Measurements from ENCODE around the gene IGFN1. TPM values are rescaled to one million over a fixed set of nuclear protein-coding genes. Genes with fewer than 3 reads are reported as not detected.
A peak's percentile ranks its signal among the peaks of the same experiment; 100 is the strongest.

The IGFN1 gene
- polyA plus RNA-seq, 4 donors, result under 0.01 to 0.50 (median 0.01) TPM; not detected in 1

- no peak overlapping the region for H3K4me3 ChIP-seq (ENCODE audit: low read depth in 1 of 3, low read length in 3 of 3)
- DNase-seq, result no peak
- WGBS, 3 donors, result 72 to 82% (median 75%) methylated on average over 6 of the region's 6 CpGs
Observed at GRCh38 chr1:201213106-201213770, 22.6 kb downstream of the IGFN1 start.

GRCh38 chr1:201213926-201214325 is 23.3 kb downstream of the IGFN1 start:
- H3K27me3 ChIP-seq (ENCODE audit: control insufficient read depth in 3 of 3, insufficient read depth in 3 of 3, low read length in 3 of 3), result peaks cover 0 to 21% (median 2%) of the 10 kb centered on the region in 3 donors
- WGBS, 3 donors, result 86 to 97% (median 92%) methylated on average over 7 of the region's 7 CpGs
- no peaks in the 10 kb centered on the region for H3K4me1 ChIP-seq (ENCODE audit: control insufficient read depth in 3 of 3, insufficient read depth in 2 of 3, low read depth in 1 of 3, low read length in 2 of 3)
- H3K27ac ChIP-seq (ENCODE audit: low read depth in 1 of 3, low read length in 2 of 3), result no peak overlapping the region
- no peak overlapping the region for H3K4me3 ChIP-seq (ENCODE audit: low read depth in 1 of 3, low read length in 3 of 3)
- DNase-seq, result no peak
- no peaks in the 10 kb centered on the region for H3K36me3 ChIP-seq (ENCODE audit: control insufficient read depth in 3 of 3, insufficient read depth in 2 of 3, low read depth in 1 of 3, low read length in 3 of 3)
- H3K9me3 ChIP-seq (ENCODE audit: control insufficient read depth in 2 of 2, insufficient read depth in 1 of 2, low read depth in 1 of 2, low read length in 1 of 2), result no peaks in the 10 kb centered on the region
- FAIRE-seq, result no peak

More at GRCh38 chr1:201213106-201213770, 22.6 kb downstream of the IGFN1 start:
- H3K4me1 ChIP-seq (ENCODE audit: control insufficient read depth in 3 of 3, insufficient read depth in 2 of 3, low read depth in 1 of 3, low read length in 2 of 3), result no peaks in the 10 kb centered on the region
- no peak for FAIRE-seq
- no peak overlapping the region for H3K27ac ChIP-seq (ENCODE audit: low read depth in 1 of 3, low read length in 2 of 3)
- H3K36me3 ChIP-seq (ENCODE audit: control insufficient read depth in 3 of 3, insufficient read depth in 2 of 3, low read depth in 1 of 3, low read length in 3 of 3), result no peaks in the 10 kb centered on the region
- no peaks in the 10 kb centered on the region for H3K9me3 ChIP-seq (ENCODE audit: control insufficient read depth in 2 of 2, insufficient read depth in 1 of 2, low read depth in 1 of 2, low read length in 1 of 2)
- peaks cover 0 to 21% (median 2%) of the 10 kb centered on the region in 3 donors for H3K27me3 ChIP-seq (ENCODE audit: control insufficient read depth in 3 of 3, insufficient read depth in 3 of 3, low read length in 3 of 3)

GRCh38 chr1:201214461-201214860 is 23.8 kb downstream of the IGFN1 start:
- no peak for FAIRE-seq
- Histone ChIP-seq H3K4me1 (ENCODE audit: control insufficient read depth in 3 of 3, insufficient read depth in 2 of 3, low read depth in 1 of 3, low read length in 2 of 3) (no peaks in the 10 kb centered on the region), H3K27ac (ENCODE audit: low read depth in 1 of 3, low read length in 2 of 3) (no peak overlapping the region), H3K9me3 (ENCODE audit: control insufficient read depth in 2 of 2, insufficient read depth in 1 of 2, low read depth in 1 of 2, low read length in 1 of 2) (no peaks in the 10 kb centered on the region), H3K4me3 (ENCODE audit: low read depth in 1 of 3, low read length in 3 of 3) (no peak overlapping the region), H3K36me3 (ENCODE audit: control insufficient read depth in 3 of 3, insufficient read depth in 2 of 3, low read depth in 1 of 3, low read length in 3 of 3) (no peaks in the 10 kb centered on the region), H3K27me3 (ENCODE audit: control insufficient read depth in 3 of 3, insufficient read depth in 3 of 3, low read length in 3 of 3) (peaks cover 0 to 19% (median 2%) of the 10 kb centered on the region in 3 donors)
- WGBS, 3 donors, result 67 to 71% (median 70%) methylated on average over 4 of the region's 4 CpGs
- DNase-seq, result peak in 1 of 2 donors; percentile 7

GRCh38 chr1:201214886-201215285 is 24.3 kb downstream of the IGFN1 start:
- no peak for DNase-seq
- no peaks in the 10 kb centered on the region for H3K36me3 ChIP-seq (ENCODE audit: control insufficient read depth in 3 of 3, insufficient read depth in 2 of 3, low read depth in 1 of 3, low read length in 3 of 3)

GRCh38 chr1:201215531-201216357 is 25.1 kb downstream of the IGFN1 start:
- DNase-seq (no peak), FAIRE-seq (no peak)
- Histone ChIP-seq H3K27ac (ENCODE audit: low read depth in 1 of 3, low read length in 2 of 3) (no peak overlapping the region), H3K9me3 (ENCODE audit: control insufficient read depth in 2 of 2, insufficient read depth in 1 of 2, low read depth in 1 of 2, low read length in 1 of 2) (no peaks in the 10 kb centered on the region), H3K36me3 (ENCODE audit: control insufficient read depth in 3 of 3, insufficient read depth in 2 of 3, low read depth in 1 of 3, low read length in 3 of 3) (no peaks in the 10 kb centered on the region), H3K27me3 (ENCODE audit: control insufficient read depth in 3 of 3, insufficient read depth in 3 of 3, low read length in 3 of 3) (peaks cover 0 to 16% (median 2%) of the 10 kb centered on the region in 3 donors), H3K4me3 (ENCODE audit: low read depth in 1 of 3, low read length in 3 of 3) (no peak overlapping the region), H3K4me1 (ENCODE audit: control insufficient read depth in 3 of 3, insufficient read depth in 2 of 3, low read depth in 1 of 3, low read length in 2 of 3) (no peaks in the 10 kb centered on the region)
- 82 to 88% (median 85%) methylated on average over 12 of the region's 12 CpGs for WGBS, 3 donors

More at GRCh38 chr1:201214886-201215285, 24.3 kb downstream of the IGFN1 start:
- no peak overlapping the region for H3K4me3 ChIP-seq (ENCODE audit: low read depth in 1 of 3, low read length in 3 of 3)
- peaks cover 0 to 16% (median 2%) of the 10 kb centered on the region in 3 donors for H3K27me3 ChIP-seq (ENCODE audit: control insufficient read depth in 3 of 3, insufficient read depth in 3 of 3, low read length in 3 of 3)
- no peak for FAIRE-seq
- no peak overlapping the region for H3K27ac ChIP-seq (ENCODE audit: low read depth in 1 of 3, low read length in 2 of 3)
- H3K4me1 ChIP-seq (ENCODE audit: control insufficient read depth in 3 of 3, insufficient read depth in 2 of 3, low read depth in 1 of 3, low read length in 2 of 3), result no peaks in the 10 kb centered on the region
- no peaks in the 10 kb centered on the region for H3K9me3 ChIP-seq (ENCODE audit: control insufficient read depth in 2 of 2, insufficient read depth in 1 of 2, low read depth in 1 of 2, low read length in 1 of 2)
- WGBS, 3 donors, result 70 to 93% (median 81%) methylated on average over 5 of the region's 5 CpGs

GRCh38 chr1:201216395-201217085 is 25.9 kb downstream of the IGFN1 start:
- Histone ChIP-seq H3K9me3 (ENCODE audit: control insufficient read depth in 2 of 2, insufficient read depth in 1 of 2, low read depth in 1 of 2, low read length in 1 of 2) (no peaks in the 10 kb centered on the region), H3K27ac (ENCODE audit: low read depth in 1 of 3, low read length in 2 of 3) (no peak overlapping the region), H3K36me3 (ENCODE audit: control insufficient read depth in 3 of 3, insufficient read depth in 2 of 3, low read depth in 1 of 3, low read length in 3 of 3) (no peaks in the 10 kb centered on the region), H3K4me3 (ENCODE audit: low read depth in 1 of 3, low read length in 3 of 3) (no peak overlapping the region), H3K4me1 (ENCODE audit: control insufficient read depth in 3 of 3, insufficient read depth in 2 of 3, low read depth in 1 of 3, low read length in 2 of 3) (no peaks in the 10 kb centered on the region), H3K27me3 (ENCODE audit: control insufficient read depth in 3 of 3, insufficient read depth in 3 of 3, low read length in 3 of 3) (peaks cover 0 to 13% (median 2%) of the 10 kb centered on the region in 3 donors)
- no peak for FAIRE-seq
- no peak for DNase-seq
- 74 to 81% (median 78%) methylated on average over 20 of the region's 20 CpGs for WGBS, 3 donors

GRCh38 chr1:201217146-201217545 is 26.5 kb downstream of the IGFN1 start:
- Histone ChIP-seq H3K27ac (ENCODE audit: low read depth in 1 of 3, low read length in 2 of 3) (no peak overlapping the region), H3K27me3 (ENCODE audit: control insufficient read depth in 3 of 3, insufficient read depth in 3 of 3, low read length in 3 of 3) (peaks cover 0 to 7% (median 2%) of the 10 kb centered on the region in 3 donors), H3K9me3 (ENCODE audit: control insufficient read depth in 2 of 2, insufficient read depth in 1 of 2, low read depth in 1 of 2, low read length in 1 of 2) (no peaks in the 10 kb centered on the region), H3K36me3 (ENCODE audit: control insufficient read depth in 3 of 3, insufficient read depth in 2 of 3, low read depth in 1 of 3, low read length in 3 of 3) (no peaks in the 10 kb centered on the region), H3K4me1 (ENCODE audit: control insufficient read depth in 3 of 3, insufficient read depth in 2 of 3, low read depth in 1 of 3, low read length in 2 of 3) (no peaks in the 10 kb centered on the region), H3K4me3 (ENCODE audit: low read depth in 1 of 3, low read length in 3 of 3) (no peak overlapping the region)
- DNase-seq (no peak), FAIRE-seq (no peak)
- 91 to 92% (median 91%) methylated on average over 14 of the region's 14 CpGs for WGBS, 3 donors

- Histone ChIP-seq H3K9me3 (ENCODE audit: control insufficient read depth in 2 of 2, insufficient read depth in 1 of 2, low read depth in 1 of 2, low read length in 1 of 2) (no peaks in the 10 kb centered on the region), H3K27ac (ENCODE audit: low read depth in 1 of 3, low read length in 2 of 3) (no peak overlapping the region), H3K4me1 (ENCODE audit: control insufficient read depth in 3 of 3, insufficient read depth in 2 of 3, low read depth in 1 of 3, low read length in 2 of 3) (peaks cover 0 to 3% (median 0%) of the 10 kb centered on the region in 3 donors), H3K27me3 (ENCODE audit: control insufficient read depth in 3 of 3, insufficient read depth in 3 of 3, low read length in 3 of 3) (peaks cover 0 to 3% (median 2%) of the 10 kb centered on the region in 3 donors), H3K36me3 (ENCODE audit: control insufficient read depth in 3 of 3, insufficient read depth in 2 of 3, low read depth in 1 of 3, low read length in 3 of 3) (no peaks in the 10 kb centered on the region), H3K4me3 (ENCODE audit: low read depth in 1 of 3, low read length in 3 of 3) (no peak overlapping the region)
- FAIRE-seq (no peak), DNase-seq (no peak)
- 83 to 89% (median 86%) methylated on average over 3 of the region's 3 CpGs for WGBS, 3 donors
Observed at GRCh38 chr1:201217851-201218250, 27.2 kb downstream of the IGFN1 start.

Data from small intestine (tissue), 7 donors.